Neural cell (in vitro differentiated cells): ENCODE measurements around the gene FAM168B. TPM values are rescaled to one million over a fixed set of nuclear protein-coding genes. Genes with fewer than 3 reads are reported as not detected.

Experiments
- H2AFZ ChIP-seq: fragments of 200-600, 300-800 bp; sonication (generic), shearing (Covaris generic); 2 replicates; pipeline ENCODE4 v1.6.0; 2014; ENCODE audit warnings: low read depth, mild to moderate bottlenecking, antibody characterized with exemption, low read length, moderate library complexity
- H3F3A ChIP-seq: fragments of 200-600 bp; shearing (Covaris generic); 2 replicates; pipeline ENCODE4 v1.6.1; 2016; ENCODE audit warnings: mild to moderate bottlenecking, moderate library complexity, mixed read lengths, antibody characterized with exemption, low read length; ENCODE audit not compliant: insufficient read depth, poor library complexity, severe bottlenecking
- H3K27ac ChIP-seq: fragments of 200-600, 300-800 bp; sonication (generic), shearing (Covaris generic); 2 replicates; pipeline ENCODE4 v1.5.1; 2014; ENCODE audit warnings: mild to moderate bottlenecking, low read length, moderate library complexity
- H3K27me3 ChIP-seq: fragments of 300-800, 200-600 bp; sonication (generic), shearing (Covaris generic); 2 replicates; pipeline ENCODE4 v1.6.0; 2014; ENCODE audit warnings: mild to moderate bottlenecking, low read depth, low read length, moderate library complexity; ENCODE audit not compliant: insufficient read depth
- H3K36me3 ChIP-seq: fragments of 300-800, 200-600 bp; sonication (generic), shearing (Covaris generic); 2 replicates; pipeline ENCODE4 v1.5.1; 2014; ENCODE audit warnings: mild to moderate bottlenecking, antibody characterized with exemption, low read length, moderate library complexity; ENCODE audit not compliant: insufficient read depth
- H3K4me2 ChIP-seq: fragments of 300-800, 200-600 bp; sonication (generic), shearing (Covaris generic); 2 replicates; pipeline ENCODE4 v1.6.0; 2014; ENCODE audit warnings: mild to moderate bottlenecking, low read length
- H3K4me3 ChIP-seq: fragments of 300-800, 200-600 bp; sonication (generic), shearing (Covaris generic); 2 replicates; pipeline ENCODE4 v1.5.1; 2014; ENCODE audit warnings: mild to moderate bottlenecking, low read length, moderate library complexity
- H3K79me2 ChIP-seq: fragments of 200-600 bp; shearing (Covaris generic); replicated peaks from 2 replicates; pipeline ENCODE4 v1.6.0; 2014; ENCODE audit warnings: mild to moderate bottlenecking, low read length, moderate library complexity; ENCODE audit not compliant: insufficient read depth
- H3K9ac ChIP-seq: fragments of 300-800, 200-600 bp; sonication (generic), shearing (Covaris generic); 2 replicates; pipeline ENCODE4 v1.6.1; 2016; ENCODE audit warnings: mild to moderate bottlenecking, low read length, mixed read lengths
- H3K9me2 ChIP-seq: fragments of 200-600 bp; shearing (Covaris generic); 2 replicates; pipeline ENCODE4 v1.6.1; 2016; ENCODE audit warnings: mild to moderate bottlenecking, low read length, mixed read lengths; ENCODE audit not compliant: insufficient read depth
- H3K9me3 ChIP-seq: fragments of 200-600, 300-800 bp; sonication (generic), shearing (Covaris generic); 2 replicates; pipeline ENCODE4 v1.6.1; 2016; ENCODE audit warnings: mild to moderate bottlenecking, mixed run types, low read length, moderate library complexity, mixed read lengths
- H4K20me1 ChIP-seq: fragments of 200-600 bp; shearing (Covaris generic); 2 replicates; pipeline ENCODE4 v1.6.1; 2016; ENCODE audit warnings: mild to moderate bottlenecking, mixed run types; ENCODE audit not compliant: insufficient read depth
- EP300 ChIP-seq: fragments of 450-650 bp; conservative IDR thresholded peaks from 2 replicates; pipeline ENCODE4 v1.6.1; 2014; ENCODE audit warnings: antibody characterized with exemption, mild to moderate bottlenecking, moderate library complexity; ENCODE audit not compliant: poor library complexity, severe bottlenecking
- EZH2 ChIP-seq: fragments of 200-600, 300-800 bp; shearing (Covaris generic), sonication (generic); IDR thresholded peaks from 2 replicates; pipeline ENCODE4 v1.6.1; 2014; ENCODE audit warnings: antibody characterized with exemption, low read length, borderline replicate concordance, mild to moderate bottlenecking; ENCODE audit not compliant: insufficient read depth, poor library complexity, severe bottlenecking
- MXI1 ChIP-seq: fragments of 450-650 bp; conservative IDR thresholded peaks from 2 replicates; pipeline ENCODE4 v1.6.1; 2014; ENCODE audit warnings: antibody characterized with exemption, mild to moderate bottlenecking; ENCODE audit not compliant: poor library complexity, severe bottlenecking
- POLR2AphosphoS5 ChIP-seq: IDR thresholded peaks from 2 replicates; pipeline ENCODE4 v1.6.1; 2012
- RAD21 ChIP-seq: fragments of 450-650 bp; conservative IDR thresholded peaks from 2 replicates; pipeline ENCODE4 v1.6.1; 2014; ENCODE audit warnings: antibody characterized with exemption, mild to moderate bottlenecking, moderate library complexity
- SMC3 ChIP-seq: fragments of 450-650 bp; conservative IDR thresholded peaks from 2 replicates; pipeline ENCODE4 v1.6.1; 2014; ENCODE audit warnings: antibody characterized with exemption, mild to moderate bottlenecking, moderate library complexity; ENCODE audit not compliant: poor library complexity
- TAF1 ChIP-seq: IDR thresholded peaks from 2 replicates; pipeline ENCODE4 v1.6.1; 2012; ENCODE audit warnings: low read depth
- polyA plus RNA-seq: library from polyadenylated mRNA; depleted of rRNA; stranded (reverse); fragments of >200 nt; gene quantifications from 2 replicates; pipeline ENCODE4 v1.2.3, GENCODE V29; 2014
- TF ChIP-seq, protein P1 (sequence below): IDR thresholded peaks from 2 replicates; pipeline ENCODE4 v1.6.1; 2012; ENCODE audit warnings: borderline replicate concordance
- TF ChIP-seq, protein P2 (sequence below): fragments of 450-650 bp; IDR thresholded peaks from 2 replicates; pipeline ENCODE4 v1.5.1; 2014; ENCODE audit warnings: antibody characterized with exemption, mild to moderate bottlenecking, moderate library complexity; ENCODE audit not compliant: poor library complexity, severe bottlenecking

Gene FAM168B
- polyA plus RNA-seq, 1 donor from 2014 or later, result 162 TPM

DNA sequence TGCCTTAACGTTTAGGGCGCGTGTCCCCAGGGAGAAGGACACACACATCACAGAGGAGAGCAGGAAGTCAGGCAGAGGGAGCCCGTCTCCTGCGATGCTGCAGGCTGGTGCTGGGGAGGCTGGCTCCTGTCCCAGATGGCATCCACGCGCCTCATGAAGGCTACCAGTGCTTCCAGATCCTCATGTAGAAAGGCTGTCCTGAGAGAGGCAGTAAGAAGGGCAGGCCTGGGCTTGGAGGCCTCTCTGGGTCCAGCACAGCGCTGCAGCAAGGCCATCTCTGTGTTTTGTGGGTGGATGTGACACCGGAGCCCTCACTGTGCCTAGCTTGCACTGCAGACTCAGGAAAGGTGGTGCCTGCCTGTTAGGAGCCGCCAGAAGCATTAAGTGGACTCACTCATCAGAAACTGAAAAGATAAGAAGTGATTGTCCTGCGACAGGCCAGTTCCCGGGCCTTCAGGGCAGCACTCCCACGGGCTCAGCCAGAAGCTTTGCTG lies 62.7 kb downstream of the FAM168B start:
- Histone ChIP-seq H3K9me2 (no peaks in the 10 kb centered on the region), H3K4me3 (no peak overlapping the region), H3K27me3 (no peaks in the 10 kb centered on the region), H3K9ac (no peak overlapping the region), H3K27ac (no peak overlapping the region), H3K4me2 (no peak overlapping the region), H2AFZ (no peak overlapping the region), H3K79me2 (no peaks in the 10 kb centered on the region), H3F3A (no peaks in the 10 kb centered on the region), H3K9me3 (no peaks in the 10 kb centered on the region), H3K36me3 (no peaks in the 10 kb centered on the region), H4K20me1 (no peaks in the 10 kb centered on the region)
- no peak for TF ChIP-seq EP300
- no peak for TF ChIP-seq TAF1
- TF ChIP-seq EZH2, result no peak
- no peak for TF ChIP-seq RAD21
- TF ChIP-seq, protein P1, sequence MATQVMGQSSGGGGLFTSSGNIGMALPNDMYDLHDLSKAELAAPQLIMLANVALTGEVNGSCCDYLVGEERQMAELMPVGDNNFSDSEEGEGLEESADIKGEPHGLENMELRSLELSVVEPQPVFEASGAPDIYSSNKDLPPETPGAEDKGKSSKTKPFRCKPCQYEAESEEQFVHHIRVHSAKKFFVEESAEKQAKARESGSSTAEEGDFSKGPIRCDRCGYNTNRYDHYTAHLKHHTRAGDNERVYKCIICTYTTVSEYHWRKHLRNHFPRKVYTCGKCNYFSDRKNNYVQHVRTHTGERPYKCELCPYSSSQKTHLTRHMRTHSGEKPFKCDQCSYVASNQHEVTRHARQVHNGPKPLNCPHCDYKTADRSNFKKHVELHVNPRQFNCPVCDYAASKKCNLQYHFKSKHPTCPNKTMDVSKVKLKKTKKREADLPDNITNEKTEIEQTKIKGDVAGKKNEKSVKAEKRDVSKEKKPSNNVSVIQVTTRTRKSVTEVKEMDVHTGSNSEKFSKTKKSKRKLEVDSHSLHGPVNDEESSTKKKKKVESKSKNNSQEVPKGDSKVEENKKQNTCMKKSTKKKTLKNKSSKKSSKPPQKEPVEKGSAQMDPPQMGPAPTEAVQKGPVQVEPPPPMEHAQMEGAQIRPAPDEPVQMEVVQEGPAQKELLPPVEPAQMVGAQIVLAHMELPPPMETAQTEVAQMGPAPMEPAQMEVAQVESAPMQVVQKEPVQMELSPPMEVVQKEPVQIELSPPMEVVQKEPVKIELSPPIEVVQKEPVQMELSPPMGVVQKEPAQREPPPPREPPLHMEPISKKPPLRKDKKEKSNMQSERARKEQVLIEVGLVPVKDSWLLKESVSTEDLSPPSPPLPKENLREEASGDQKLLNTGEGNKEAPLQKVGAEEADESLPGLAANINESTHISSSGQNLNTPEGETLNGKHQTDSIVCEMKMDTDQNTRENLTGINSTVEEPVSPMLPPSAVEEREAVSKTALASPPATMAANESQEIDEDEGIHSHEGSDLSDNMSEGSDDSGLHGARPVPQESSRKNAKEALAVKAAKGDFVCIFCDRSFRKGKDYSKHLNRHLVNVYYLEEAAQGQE, result no peak
- TF ChIP-seq, protein P2, sequence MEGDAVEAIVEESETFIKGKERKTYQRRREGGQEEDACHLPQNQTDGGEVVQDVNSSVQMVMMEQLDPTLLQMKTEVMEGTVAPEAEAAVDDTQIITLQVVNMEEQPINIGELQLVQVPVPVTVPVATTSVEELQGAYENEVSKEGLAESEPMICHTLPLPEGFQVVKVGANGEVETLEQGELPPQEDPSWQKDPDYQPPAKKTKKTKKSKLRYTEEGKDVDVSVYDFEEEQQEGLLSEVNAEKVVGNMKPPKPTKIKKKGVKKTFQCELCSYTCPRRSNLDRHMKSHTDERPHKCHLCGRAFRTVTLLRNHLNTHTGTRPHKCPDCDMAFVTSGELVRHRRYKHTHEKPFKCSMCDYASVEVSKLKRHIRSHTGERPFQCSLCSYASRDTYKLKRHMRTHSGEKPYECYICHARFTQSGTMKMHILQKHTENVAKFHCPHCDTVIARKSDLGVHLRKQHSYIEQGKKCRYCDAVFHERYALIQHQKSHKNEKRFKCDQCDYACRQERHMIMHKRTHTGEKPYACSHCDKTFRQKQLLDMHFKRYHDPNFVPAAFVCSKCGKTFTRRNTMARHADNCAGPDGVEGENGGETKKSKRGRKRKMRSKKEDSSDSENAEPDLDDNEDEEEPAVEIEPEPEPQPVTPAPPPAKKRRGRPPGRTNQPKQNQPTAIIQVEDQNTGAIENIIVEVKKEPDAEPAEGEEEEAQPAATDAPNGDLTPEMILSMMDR, result no peak
- TF ChIP-seq POLR2AphosphoS5, result no peak
- no peak for TF ChIP-seq MXI1
- no peak for TF ChIP-seq SMC3

DNA sequence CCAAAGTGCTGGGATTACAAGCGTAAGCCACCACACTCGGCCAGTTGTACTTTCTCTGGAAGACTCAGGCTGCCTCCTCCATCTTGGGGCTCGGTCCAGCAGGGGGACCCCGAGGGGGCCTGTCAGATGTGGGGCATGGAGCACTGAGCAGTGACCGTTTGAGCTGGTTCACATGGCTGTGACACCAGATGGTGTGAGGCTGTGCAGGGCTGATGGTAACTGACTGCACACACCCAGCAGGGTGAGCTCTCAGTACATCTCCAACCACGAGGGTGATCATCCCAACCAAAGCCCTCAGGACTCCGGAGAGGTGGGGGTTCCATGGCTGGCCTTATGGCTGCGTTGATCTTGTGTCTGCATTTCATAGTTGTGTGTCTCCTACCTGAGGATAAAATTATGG lies 63.4 kb downstream of the FAM168B start:
- Histone ChIP-seq H3F3A (no peaks in the 10 kb centered on the region), H3K27ac (no peak overlapping the region), H3K9me3 (no peaks in the 10 kb centered on the region), H2AFZ (no peak overlapping the region), H4K20me1 (no peaks in the 10 kb centered on the region), H3K79me2 (no peaks in the 10 kb centered on the region), H3K4me2 (no peak overlapping the region), H3K9me2 (no peaks in the 10 kb centered on the region), H3K27me3 (no peaks in the 10 kb centered on the region), H3K9ac (no peak overlapping the region), H3K36me3 (no peaks in the 10 kb centered on the region), H3K4me3 (no peak overlapping the region)
- TF ChIP-seq POLR2AphosphoS5, result no peak
